Nephron (organoid): ENCODE data around the gene ECM2.

Source experiments
- H3K27ac Mint-ChIP-seq, 3 experiments: 2 replicates each; pipeline ENCODE4 v1.8.0; 2020; ENCODE audit warnings: mixed read lengths in 3 of 3, mild to moderate bottlenecking in 2 of 3, moderate library complexity in 1 of 3
- H3K27me3 Mint-ChIP-seq: 2 replicates; pipeline ENCODE4 v1.8.0; 2021; ENCODE audit warnings: low read depth, mild to moderate bottlenecking, moderate library complexity, mixed read lengths
- H3K36me3 Mint-ChIP-seq: 2 replicates; pipeline ENCODE4 v1.8.0; 2020; ENCODE audit warnings: low read depth, mixed read lengths
- H3K4me1 Mint-ChIP-seq: 2 replicates; pipeline ENCODE4 v1.8.0; 2020; ENCODE audit warnings: mixed read lengths
- H3K4me3 Mint-ChIP-seq, 3 experiments: 2 replicates each; pipeline ENCODE4 v1.8.0; 2020; ENCODE audit warnings: mild to moderate bottlenecking in 3 of 3, mixed read lengths in 3 of 3, moderate library complexity in 2 of 3
- H3K9me3 Mint-ChIP-seq: 2 replicates; pipeline ENCODE4 v1.8.0; 2020; ENCODE audit warnings: mixed read lengths
- TF ChIP-seq, protein P1 (sequence below), 3 experiments: fragments of 200-600 bp; sonication (generic); IDR thresholded peaks; one replicate each; pipeline ENCODE4 v1.5.0; 2021; ENCODE audit warnings: antibody characterized with exemption in 3 of 3; ENCODE audit not compliant: unreplicated experiment in 3 of 3

Gene ECM2

GRCh38 chr9:92501671-92502393 lies 34.0 kb downstream of the ECM2 start:
- Mint-ChIP-seq H3K27me3 (no peaks in the 10 kb centered on the region), H3K4me3 (no peak overlapping the region)

GRCh38 chr9:92500725-92501124 lies 35.1 kb downstream of the ECM2 start:
- Mint-ChIP-seq H3K36me3 (no peaks in the 10 kb centered on the region), H3K4me1 (peaks cover 7% of the 10 kb centered on the region), H3K27ac (no peak overlapping the region), H3K4me3 (no peak overlapping the region), H3K9me3 (no peaks in the 10 kb centered on the region), H3K27me3 (no peaks in the 10 kb centered on the region)
- TF ChIP-seq, protein P1, sequence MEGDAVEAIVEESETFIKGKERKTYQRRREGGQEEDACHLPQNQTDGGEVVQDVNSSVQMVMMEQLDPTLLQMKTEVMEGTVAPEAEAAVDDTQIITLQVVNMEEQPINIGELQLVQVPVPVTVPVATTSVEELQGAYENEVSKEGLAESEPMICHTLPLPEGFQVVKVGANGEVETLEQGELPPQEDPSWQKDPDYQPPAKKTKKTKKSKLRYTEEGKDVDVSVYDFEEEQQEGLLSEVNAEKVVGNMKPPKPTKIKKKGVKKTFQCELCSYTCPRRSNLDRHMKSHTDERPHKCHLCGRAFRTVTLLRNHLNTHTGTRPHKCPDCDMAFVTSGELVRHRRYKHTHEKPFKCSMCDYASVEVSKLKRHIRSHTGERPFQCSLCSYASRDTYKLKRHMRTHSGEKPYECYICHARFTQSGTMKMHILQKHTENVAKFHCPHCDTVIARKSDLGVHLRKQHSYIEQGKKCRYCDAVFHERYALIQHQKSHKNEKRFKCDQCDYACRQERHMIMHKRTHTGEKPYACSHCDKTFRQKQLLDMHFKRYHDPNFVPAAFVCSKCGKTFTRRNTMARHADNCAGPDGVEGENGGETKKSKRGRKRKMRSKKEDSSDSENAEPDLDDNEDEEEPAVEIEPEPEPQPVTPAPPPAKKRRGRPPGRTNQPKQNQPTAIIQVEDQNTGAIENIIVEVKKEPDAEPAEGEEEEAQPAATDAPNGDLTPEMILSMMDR (IDR thresholded peaks at IDR 0.05; ENCODE audit: unreplicated experiment in 3 of 3), result no peak

More at GRCh38 chr9:92501671-92502393, 34.0 kb downstream of the ECM2 start:
- H3K36me3 Mint-ChIP-seq, result no peaks in the 10 kb centered on the region
- H3K4me1 Mint-ChIP-seq, result peaks cover 12% of the 10 kb centered on the region
- no peak overlapping the region for H3K27ac Mint-ChIP-seq
- no peaks in the 10 kb centered on the region for H3K9me3 Mint-ChIP-seq
- TF ChIP-seq, protein P1 (IDR thresholded peaks at IDR 0.05; ENCODE audit: unreplicated experiment in 3 of 3), result peak in 2 of 3 experiments; percentile 9 to 32

DNA sequence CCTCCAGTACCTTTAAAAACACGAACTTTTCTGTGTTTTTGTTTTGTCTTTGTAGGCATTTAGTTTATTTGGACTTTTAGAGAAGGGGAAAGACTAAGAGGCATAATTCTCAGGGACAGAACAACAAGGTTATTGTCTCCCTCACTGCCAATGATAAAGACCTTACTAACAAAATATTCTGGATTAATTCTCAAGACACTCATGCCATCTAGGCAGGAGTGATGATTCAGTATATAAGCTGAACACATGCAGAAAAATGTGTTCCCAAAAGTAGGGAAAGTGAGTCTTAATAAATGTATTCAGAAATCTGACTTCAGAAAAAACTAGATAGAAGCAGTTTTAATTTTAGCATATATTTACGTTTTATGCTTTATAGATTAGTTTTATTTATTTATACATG lies 36.1 kb downstream of the ECM2 start:
- H3K9me3 Mint-ChIP-seq, result no peaks in the 10 kb centered on the region
- no peak overlapping the region for H3K4me3 Mint-ChIP-seq
- H3K27me3 Mint-ChIP-seq, result no peaks in the 10 kb centered on the region
- H3K27ac Mint-ChIP-seq, result no peak overlapping the region
- no peaks in the 10 kb centered on the region for H3K36me3 Mint-ChIP-seq
- peaks cover 5% of the 10 kb centered on the region for H3K4me1 Mint-ChIP-seq
- TF ChIP-seq, protein P1 (IDR thresholded peaks at IDR 0.05; ENCODE audit: unreplicated experiment in 3 of 3), result no peak

- TF ChIP-seq, protein P1 (IDR thresholded peaks at IDR 0.05; ENCODE audit: unreplicated experiment in 3 of 3), result no peak
- Mint-ChIP-seq H3K36me3 (no peaks in the 10 kb centered on the region), H3K4me3 (no peak overlapping the region), H3K27ac (peak overlapping the region in 1 of 3 experiments; percentile 69), H3K4me1 (peaks cover 5% of the 10 kb centered on the region), H3K27me3 (no peaks in the 10 kb centered on the region), H3K9me3 (no peaks in the 10 kb centered on the region)
These were observed 39.2 kb downstream of the ECM2 start for GRCh38 chr9:92496396-92497176.

GRCh38 chr9:92494856-92495255 lies 40.9 kb downstream of the ECM2 start:
- TF ChIP-seq, protein P1 (IDR thresholded peaks at IDR 0.05; ENCODE audit: unreplicated experiment in 3 of 3), result no peak
- Mint-ChIP-seq H3K4me3 (no peak overlapping the region), H3K4me1 (peaks cover 8% of the 10 kb centered on the region), H3K36me3 (no peaks in the 10 kb centered on the region), H3K27ac (no peak overlapping the region), H3K9me3 (no peaks in the 10 kb centered on the region), H3K27me3 (no peaks in the 10 kb centered on the region)
